ENCODE measurements around the gene ESRRA. TPM values are rescaled to one million over a fixed set of nuclear protein-coding genes. Genes with fewer than 3 reads are reported as not detected.
A peak's percentile ranks its signal among the peaks of the same experiment; 100 is the strongest.

ESRRA gene
- total RNA-seq, 4 donors from 2014 or later, result 26.0 to 39.3 (median 28.7) TPM

GRCh38 chr11:64339754-64340408 is 34.6 kb downstream of the ESRRA start, which contains the start of gene CCDC88B:
Gene CCDC88B (plus strand): TSS chr11:64340204. CDS start chr11:64340267, 63 bp downstream.
- WGBS, 2 donors, result 67 to 76% methylated on average over 13 to 16 of the region's 16 CpGs
- peak within 1 kb of the TSS in 2 of 4 donors; percentile 9 to 72 for H3K27ac ChIP-seq

GRCh38 chr11:64340671-64341335 is 35.5 kb downstream of the ESRRA start:
- Histone ChIP-seq H3K4me1 (peaks cover 0 to 30% (median 9%) of the 10 kb centered on the region in 4 donors), H3K36me3 (no peaks in the 10 kb centered on the region), H3K4me3 (peak overlapping the region in 2 of 4 donors; percentile 38 to 39), H3K27me3 (no peaks in the 10 kb centered on the region), H3K9me3 (no peaks in the 10 kb centered on the region), H3K27ac (peak overlapping the region in 2 of 4 donors; percentile 9 to 72)
- 19 to 24% methylated on average over 31 to 33 of the region's 33 CpGs for WGBS, 2 donors
- DNase-seq (ENCODE audit: low spot score in 2 of 2), result peak in 1 of 2 donors; percentile 27
- no peak for TF ChIP-seq EP300 (IDR thresholded peaks at IDR 0.05)
- TF ChIP-seq CTCF (IDR thresholded peaks at IDR 0.05), result no peak
- no peak for TF ChIP-seq POLR2A (IDR thresholded peaks at IDR 0.05)

More at GRCh38 chr11:64339754-64340408, 34.6 kb downstream of the ESRRA start, which contains the start of gene CCDC88B:
- no peaks in the 10 kb centered on the region for H3K27me3 ChIP-seq
- H3K36me3 ChIP-seq, result no peaks in the 10 kb centered on the region
- peaks cover 0 to 30% (median 9%) of the 10 kb centered on the region in 4 donors for H3K4me1 ChIP-seq
- H3K4me3 ChIP-seq, result peak within 1 kb of the TSS in 2 of 4 donors; percentile 38 to 39
- TF ChIP-seq EP300 (IDR thresholded peaks at IDR 0.05), result peak in 1 of 2 donors; percentile 5
- TF ChIP-seq POLR2A (IDR thresholded peaks at IDR 0.05), result no peak
- TF ChIP-seq CTCF (IDR thresholded peaks at IDR 0.05), result no peak
- DNase-seq (ENCODE audit: low spot score in 2 of 2), result no peak
- no peaks in the 10 kb centered on the region for H3K9me3 ChIP-seq

- H3K36me3 ChIP-seq, result no peaks in the 10 kb centered on the region
- no peak for DNase-seq (ENCODE audit: low spot score in 2 of 2)
- H3K27ac ChIP-seq, result no peak overlapping the region
- TF ChIP-seq EP300 (IDR thresholded peaks at IDR 0.05) (no peak), CTCF (IDR thresholded peaks at IDR 0.05) (no peak), POLR2A (IDR thresholded peaks at IDR 0.05) (no peak)
- no peaks in the 10 kb centered on the region for H3K9me3 ChIP-seq
- no peaks in the 10 kb centered on the region for H3K27me3 ChIP-seq
- no peak overlapping the region for H3K4me3 ChIP-seq
- 62 to 82% methylated on average over 8 to 21 of the region's 21 CpGs for WGBS, 2 donors
- H3K4me1 ChIP-seq, result peaks cover 0 to 30% (median 9%) of the 10 kb centered on the region in 4 donors
Measured at GRCh38 chr11:64341429-64341828, 36.1 kb downstream of the ESRRA start.

GRCh38 chr11:64341851-64342791 is 36.8 kb downstream of the ESRRA start:
- peak overlapping the region in 3 of 4 donors; percentile 2 to 46 (median 34) for H3K4me3 ChIP-seq
- H3K36me3 ChIP-seq, result no peaks in the 10 kb centered on the region
- H3K27me3 ChIP-seq, result no peaks in the 10 kb centered on the region
- TF ChIP-seq EP300 (IDR thresholded peaks at IDR 0.05), result peak in 1 of 2 donors; percentile 48
- peak; percentile 41 to 71 (median 51) for TF ChIP-seq CTCF (IDR thresholded peaks at IDR 0.05)
- TF ChIP-seq POLR2A (IDR thresholded peaks at IDR 0.05), result peak in 1 of 2 donors; percentile 40
- peaks cover 0 to 30% (median 9%) of the 10 kb centered on the region in 4 donors for H3K4me1 ChIP-seq
- 23 to 32% methylated on average over 25 to 49 of the region's 55 CpGs for WGBS, 2 donors
- H3K27ac ChIP-seq, result peak overlapping the region in 2 of 4 donors; percentile 66 to 75
- DNase-seq (ENCODE audit: low spot score in 2 of 2), result peak; percentile 72
- H3K9me3 ChIP-seq, result no peaks in the 10 kb centered on the region

Data from tibial nerve (tissue), 4 donors.